Right lobe of liver (tissue), 4 donors: ENCODE results near the gene TBXAS1.

ENCODE experiments used
- POLR2A ChIP-seq: fragments of 450-650 bp; IDR thresholded peaks from one replicate; pipeline ENCODE4 v1.6.1; 2017; ENCODE audit warnings: antibody characterized with exemption, mild to moderate bottlenecking
- TF ChIP-seq, protein P1 (sequence below), 4 donors: fragments of 200-600 bp in 3 of 4; fragments of 450-650 bp in 1 of 4; IDR thresholded peaks; one replicate each; pipeline versions ENCODE4 v1.5.1 to v1.8.0; 2016 to 2022; ENCODE audit warnings: antibody characterized with exemption in 4 of 4, mild to moderate bottlenecking in 2 of 4
- donor health status: DM: no; HTN: no; CAD: no.
- donor health status: DM: no; HTN: no; CAD: no.
- donor health status: DM: no; HTN: yes; CAD: no.

DNA sequence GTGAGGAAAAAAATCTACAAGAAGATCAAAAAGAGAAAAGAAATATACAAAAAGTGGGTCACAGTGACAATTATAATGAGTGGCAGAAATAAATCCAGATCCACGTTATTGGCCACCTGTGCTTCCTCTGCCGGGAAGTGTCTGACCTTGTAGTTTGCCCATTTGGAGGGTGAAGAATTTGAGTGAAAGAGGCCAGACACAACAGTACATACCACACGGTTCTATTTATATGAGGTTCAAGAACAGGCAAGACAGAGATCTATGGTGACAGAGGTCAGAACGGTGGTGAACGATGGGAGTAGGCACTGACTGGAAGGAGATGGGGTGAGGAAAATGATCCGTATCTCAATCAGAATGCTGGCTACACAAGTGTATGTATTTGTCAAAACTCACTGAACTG lies 216.6 kb downstream of the TBXAS1 start:
- TF ChIP-seq, protein P1, sequence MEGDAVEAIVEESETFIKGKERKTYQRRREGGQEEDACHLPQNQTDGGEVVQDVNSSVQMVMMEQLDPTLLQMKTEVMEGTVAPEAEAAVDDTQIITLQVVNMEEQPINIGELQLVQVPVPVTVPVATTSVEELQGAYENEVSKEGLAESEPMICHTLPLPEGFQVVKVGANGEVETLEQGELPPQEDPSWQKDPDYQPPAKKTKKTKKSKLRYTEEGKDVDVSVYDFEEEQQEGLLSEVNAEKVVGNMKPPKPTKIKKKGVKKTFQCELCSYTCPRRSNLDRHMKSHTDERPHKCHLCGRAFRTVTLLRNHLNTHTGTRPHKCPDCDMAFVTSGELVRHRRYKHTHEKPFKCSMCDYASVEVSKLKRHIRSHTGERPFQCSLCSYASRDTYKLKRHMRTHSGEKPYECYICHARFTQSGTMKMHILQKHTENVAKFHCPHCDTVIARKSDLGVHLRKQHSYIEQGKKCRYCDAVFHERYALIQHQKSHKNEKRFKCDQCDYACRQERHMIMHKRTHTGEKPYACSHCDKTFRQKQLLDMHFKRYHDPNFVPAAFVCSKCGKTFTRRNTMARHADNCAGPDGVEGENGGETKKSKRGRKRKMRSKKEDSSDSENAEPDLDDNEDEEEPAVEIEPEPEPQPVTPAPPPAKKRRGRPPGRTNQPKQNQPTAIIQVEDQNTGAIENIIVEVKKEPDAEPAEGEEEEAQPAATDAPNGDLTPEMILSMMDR (IDR thresholded peaks at IDR 0.05) = no peak
- no peak for TF ChIP-seq POLR2A
